Panc1 (cell line): ENCODE measurements around the gene NFIC. TPM values are rescaled to one million over a fixed set of nuclear protein-coding genes. Genes with fewer than 3 reads are reported as not detected.

Experiments used
- ATAC-seq: fragments of 200-7000 bp; cut with Tn5 transposase; 2 replicates; pipeline ENCODE4 v1.9.1; 2020; ENCODE audit warnings: mild to moderate bottlenecking, moderate library complexity
- BruUV-seq: library from RNA; stranded (reverse); fragments of 400-500 nt; replicated peaks from 2 replicates; lab custom pipeline; 2021; lab: Mats Ljungman, UMichigan
- CTCF ChIA-PET: fragments of 300-600 bp; sonication (Branson Sonifier 250); formaldehyde crosslinking; loops from one replicate; lab custom pipeline; 2022; ENCODE audit warnings: antibody characterized with exemption; lab: Charles Lee
- POLR2A ChIA-PET: fragments of 300-600 bp; sonication (Branson Sonifier 250); formaldehyde crosslinking; loops from one replicate; lab custom pipeline; 2022; ENCODE audit warnings: antibody characterized with exemption; lab: Charles Lee
- DNase-seq: peaks from one replicate; pipeline ENCODE4 v3.0.0-alpha.2; 2010; ENCODE audit warnings: low read depth, low spot score
- H3K27ac ChIP-seq: 2 replicates; pipeline ENCODE4 v1.5.1; 2011; ENCODE audit warnings: mild to moderate bottlenecking, low read length, inconsistent platforms
- H3K27me3 ChIP-seq: fragments of 200-500 bp; sonication (Bioruptor generic); 2 replicates; pipeline ENCODE4 v1.6.0; 2014; ENCODE audit warnings: low read length, inconsistent platforms; ENCODE audit not compliant: control insufficient read depth, insufficient read depth
- H3K36me3 ChIP-seq: fragments of 200-500 bp; sonication (Bioruptor generic); 2 replicates; pipeline ENCODE4 v1.5.1; 2014; ENCODE audit warnings: inconsistent platforms, mild to moderate bottlenecking, low read length, moderate library complexity; ENCODE audit not compliant: control insufficient read depth, insufficient read depth
- H3K4me1 ChIP-seq: 2 replicates; pipeline ENCODE4 v1.5.1; 2011; ENCODE audit warnings: inconsistent platforms, mild to moderate bottlenecking, low read length, moderate library complexity; ENCODE audit not compliant: control insufficient read depth, insufficient read depth
- H3K4me3 ChIP-seq, 2 experiments: 2 replicates each; pipeline ENCODE4 v1.5.1; 2011 to 2012; ENCODE audit warnings: low read depth in 2 of 2, low read length in 2 of 2, mild to moderate bottlenecking in 2 of 2, inconsistent platforms in 1 of 2, moderate library complexity in 1 of 2
- H3K9me3 ChIP-seq: fragments of 200-500 bp; sonication (Bioruptor generic); 2 replicates; pipeline ENCODE4 v1.5.1; 2014; ENCODE audit warnings: low read depth, mild to moderate bottlenecking, inconsistent platforms, low read length, moderate library complexity; ENCODE audit not compliant: control insufficient read depth, insufficient read depth
- CTCF ChIP-seq: fragments of 450-650 bp; IDR thresholded peaks from 2 replicates; pipeline ENCODE4 v1.5.1; 2017; ENCODE audit warnings: mild to moderate bottlenecking
- POLR2AphosphoS5 ChIP-seq: IDR thresholded peaks from 2 replicates; pipeline ENCODE4 v1.6.1; 2012; ENCODE audit warnings: mild to moderate bottlenecking, low read depth, low read length, moderate library complexity
- SIN3A ChIP-seq: IDR thresholded peaks from 2 replicates; pipeline ENCODE4 v1.6.1; 2012; ENCODE audit warnings: low read depth, mild to moderate bottlenecking, low read length, moderate library complexity, borderline replicate concordance; ENCODE audit not compliant: insufficient read depth
- TCF7L2 ChIP-seq: IDR thresholded peaks from 2 replicates; pipeline ENCODE4 v1.6.1; 2011; ENCODE audit warnings: mild to moderate bottlenecking, low read depth, low read length, inconsistent platforms
- in situ Hi-C: cut with HindIII; loops from 2 replicates; pipeline ENCODE4 v1.10.0; 2016; ENCODE audit warnings: low sequenced_read_pairs, low pct_unique_long_range_greater_than_20kb
- intact Hi-C: fragments of 100-400 bp; cut with micrococcal nuclease; formaldehyde crosslinking; loops from one replicate; pipeline ENCODE4 v1.10.0; 2022; ENCODE audit not compliant: unreplicated experiment
- total RNA-seq: library from RNA; stranded (reverse); gene quantifications from one replicate; pipeline ENCODE4 v1.2.1, GENCODE V29; 2021; ENCODE audit not compliant: unreplicated experiment
- TF ChIP-seq, protein P1 (sequence below), 2 experiments: IDR thresholded peaks; 2 replicates each; pipeline ENCODE4 v1.6.1; 2011 to 2012; ENCODE audit warnings: low read depth in 2 of 2, control low read depth in 1 of 2, low read length in 1 of 2, mild to moderate bottlenecking in 1 of 2, moderate library complexity in 1 of 2; ENCODE audit not compliant: insufficient read depth in 1 of 2

The NFIC gene
- total RNA-seq, 1 experiment from 2014 or later = 120 TPM

DNA sequence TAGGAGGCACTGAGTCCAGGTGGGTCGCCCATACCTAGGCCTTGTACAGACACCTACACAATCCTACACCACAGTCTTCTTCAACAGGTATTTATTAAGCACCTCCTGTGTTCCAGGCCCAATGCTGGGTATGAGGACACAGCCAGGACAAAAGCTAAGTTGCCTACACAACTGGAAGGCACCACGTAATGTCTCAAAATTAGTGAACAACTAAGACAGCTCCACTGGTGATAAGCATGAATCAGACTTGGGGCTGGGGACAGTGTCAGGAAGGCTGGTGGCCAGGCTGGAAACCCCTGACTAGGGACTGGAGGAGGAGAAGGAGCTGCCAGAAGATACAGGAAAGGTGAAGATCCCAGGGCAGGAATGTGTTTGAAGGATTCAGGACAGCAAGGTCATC lies 111.6 kb downstream of the NFIC start:
- CTCF ChIA-PET = no interaction called here
- Histone ChIP-seq H3K4me1 (no peaks in the 10 kb centered on the region), H3K4me3 (no peak overlapping the region), H3K27me3 (no peaks in the 10 kb centered on the region), H3K27ac (no peak overlapping the region), H3K36me3 (no peaks in the 10 kb centered on the region), H3K9me3 (no peaks in the 10 kb centered on the region)
- in situ Hi-C loops = no loop called here
- TF ChIP-seq POLR2AphosphoS5 (no peak), SIN3A (no peak), CTCF (no peak), TCF7L2 (no peak)
- TF ChIP-seq, protein P1, sequence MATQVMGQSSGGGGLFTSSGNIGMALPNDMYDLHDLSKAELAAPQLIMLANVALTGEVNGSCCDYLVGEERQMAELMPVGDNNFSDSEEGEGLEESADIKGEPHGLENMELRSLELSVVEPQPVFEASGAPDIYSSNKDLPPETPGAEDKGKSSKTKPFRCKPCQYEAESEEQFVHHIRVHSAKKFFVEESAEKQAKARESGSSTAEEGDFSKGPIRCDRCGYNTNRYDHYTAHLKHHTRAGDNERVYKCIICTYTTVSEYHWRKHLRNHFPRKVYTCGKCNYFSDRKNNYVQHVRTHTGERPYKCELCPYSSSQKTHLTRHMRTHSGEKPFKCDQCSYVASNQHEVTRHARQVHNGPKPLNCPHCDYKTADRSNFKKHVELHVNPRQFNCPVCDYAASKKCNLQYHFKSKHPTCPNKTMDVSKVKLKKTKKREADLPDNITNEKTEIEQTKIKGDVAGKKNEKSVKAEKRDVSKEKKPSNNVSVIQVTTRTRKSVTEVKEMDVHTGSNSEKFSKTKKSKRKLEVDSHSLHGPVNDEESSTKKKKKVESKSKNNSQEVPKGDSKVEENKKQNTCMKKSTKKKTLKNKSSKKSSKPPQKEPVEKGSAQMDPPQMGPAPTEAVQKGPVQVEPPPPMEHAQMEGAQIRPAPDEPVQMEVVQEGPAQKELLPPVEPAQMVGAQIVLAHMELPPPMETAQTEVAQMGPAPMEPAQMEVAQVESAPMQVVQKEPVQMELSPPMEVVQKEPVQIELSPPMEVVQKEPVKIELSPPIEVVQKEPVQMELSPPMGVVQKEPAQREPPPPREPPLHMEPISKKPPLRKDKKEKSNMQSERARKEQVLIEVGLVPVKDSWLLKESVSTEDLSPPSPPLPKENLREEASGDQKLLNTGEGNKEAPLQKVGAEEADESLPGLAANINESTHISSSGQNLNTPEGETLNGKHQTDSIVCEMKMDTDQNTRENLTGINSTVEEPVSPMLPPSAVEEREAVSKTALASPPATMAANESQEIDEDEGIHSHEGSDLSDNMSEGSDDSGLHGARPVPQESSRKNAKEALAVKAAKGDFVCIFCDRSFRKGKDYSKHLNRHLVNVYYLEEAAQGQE (IDR thresholded peaks at IDR 0.05; ENCODE audit: insufficient read depth in 1 of 2, low read depth in 2 of 2, low read length in 1 of 2) = no peak
- ATAC-seq (no peak), DNase-seq (no peak)
- POLR2A ChIA-PET = no interaction called here
- intact Hi-C loops = no loop called here
- BruUV-seq = no TSS peak

GRCh38 chr19:3478409-3479176 lies 112.2 kb downstream of the NFIC start:
- no peak overlapping the region for H3K4me3 ChIP-seq
- POLR2A ChIA-PET = no interaction called here
- no peak overlapping the region for H3K27ac ChIP-seq
- in situ Hi-C loops (no loop called here), intact Hi-C loops (no loop called here)
- H3K27me3 ChIP-seq = no peaks in the 10 kb centered on the region
- no peak for DNase-seq
- H3K36me3 ChIP-seq = no peaks in the 10 kb centered on the region
- BruUV-seq = no TSS peak
- no peaks in the 10 kb centered on the region for H3K9me3 ChIP-seq
- CTCF ChIA-PET = interaction anchor here (0.7 to 1.2 kb wide), 3 partner anchors 174 to 203 kb away, joined by 4 to 11 read pairs (median 4); no protein-coding TSS in a partner anchor
- no peaks in the 10 kb centered on the region for H3K4me1 ChIP-seq
- ATAC-seq = no peak
- TF ChIP-seq, protein P1 (IDR thresholded peaks at IDR 0.05; ENCODE audit: insufficient read depth in 1 of 2, low read depth in 2 of 2, low read length in 1 of 2) = no peak
- TF ChIP-seq SIN3A (no peak), POLR2AphosphoS5 (no peak), TCF7L2 (no peak), CTCF (no peak)
